Non-pigmented ciliary epithelial cell (primary cell): ENCODE data around the gene RAB6D.
A peak's percentile ranks its signal among the peaks of the same experiment; 100 is the strongest.
"Not testable (repeated sequence)": the region's sequence is repeated elsewhere in the genome, so short reads cannot be mapped to it uniquely, and the experiment has no call there.

Experiments used
- DNase-seq: peaks from one replicate; pipeline ENCODE4 v3.0.0-alpha.2; 2010; ENCODE audit warnings: low read depth

RAB6D gene

GRCh38 chr2:131363703-131364186 lies at the start of gene RAB6D:
TSS of gene RAB6D (minus strand) at chr2:131364168. CDS start at chr2:131363720, 448 bp downstream.
- DNase-seq: not testable (repeated sequence)

GRCh38 chr2:131413148-131413747 lies 49.3 kb upstream of the RAB6D start:
- DNase-seq: peak; percentile 19

GRCh38 chr2:131410173-131410572 lies 46.2 kb upstream of the RAB6D start:
- DNase-seq: no peak

GRCh38 chr2:131408778-131409177 lies 44.8 kb upstream of the RAB6D start:
- DNase-seq: no peak

- DNase-seq: no peak
Measured at GRCh38 chr2:131408207-131408606, 44.2 kb upstream of the RAB6D start.

- no peak for DNase-seq
Measured at GRCh38 chr2:131404753-131405152, 40.8 kb upstream of the RAB6D start.

- no peak for DNase-seq
Measured at GRCh38 chr2:131402320-131403039, 38.5 kb upstream of the RAB6D start.

- DNase-seq: no peak
Measured at GRCh38 chr2:131400849-131401248, 36.9 kb upstream of the RAB6D start.

- DNase-seq: not testable (repeated sequence)
Measured at GRCh38 chr2:131400441-131400840, 36.5 kb upstream of the RAB6D start.

GRCh38 chr2:131396209-131396608 lies 32.2 kb upstream of the RAB6D start:
- not testable (repeated sequence) for DNase-seq

GRCh38 chr2:131395024-131395645 lies 31.2 kb upstream of the RAB6D start:
- not testable (repeated sequence) for DNase-seq

- no peak for DNase-seq
Measured at GRCh38 chr2:131394147-131394931, 30.4 kb upstream of the RAB6D start.

GRCh38 chr2:131391953-131392352 lies 28.0 kb upstream of the RAB6D start:
- not testable (repeated sequence) for DNase-seq

GRCh38 chr2:131391471-131391870 lies 27.5 kb upstream of the RAB6D start:
- DNase-seq: not testable (repeated sequence)

- DNase-seq: not testable (repeated sequence)
Measured at GRCh38 chr2:131390495-131391130, 26.6 kb upstream of the RAB6D start.

- no peak for DNase-seq
Measured at GRCh38 chr2:131389657-131390056, 25.7 kb upstream of the RAB6D start.

GRCh38 chr2:131388834-131389233 lies 24.9 kb upstream of the RAB6D start:
- not testable (repeated sequence) for DNase-seq

GRCh38 chr2:131373111-131373510 lies 9.1 kb upstream of the RAB6D start:
- DNase-seq: not testable (repeated sequence)

- DNase-seq: no peak
Measured at GRCh38 chr2:131369954-131370353, 6.0 kb upstream of the RAB6D start.

- not testable (repeated sequence) for DNase-seq
Measured at GRCh38 chr2:131368493-131369066, 4.6 kb upstream of the RAB6D start.

GRCh38 chr2:131367352-131367751 lies 3.4 kb upstream of the RAB6D start:
- DNase-seq: no peak
